ENCODE results near the gene SLC5A5. TPM values are rescaled to one million over a fixed set of nuclear protein-coding genes. Genes with fewer than 3 reads are reported as not detected.

Gene SLC5A5
- total RNA-seq, 1 experiment from 2014 or later: not detected

GRCh38 chr19:17830567-17831418, 41.0 kb upstream of the SLC5A5 start:
- intact Hi-C loops (cut with micrococcal nuclease): no loop called here
- no peak for DNase-seq (ENCODE audit: unreplicated experiment)

GRCh38 chr19:17831419-17831888, 40.3 kb upstream of the SLC5A5 start:
- no peak overlapping the region for H3K4me3 Mint-ChIP-seq (ENCODE audit: unreplicated experiment)
- intact Hi-C loops (cut with micrococcal nuclease): no loop called here

More at GRCh38 chr19:17830567-17831418, 41.0 kb upstream of the SLC5A5 start:
- no peaks in the 10 kb centered on the region for H3K36me3 Mint-ChIP-seq (ENCODE audit: insufficient read depth, unreplicated experiment)
- TF ChIP-seq CTCF (IDR thresholded peaks at IDR 0.05; ENCODE audit: unreplicated experiment): no peak
- ChIA-PET CTCF (no interaction called here), POLR2A (no interaction called here)
- H3K4me3 Mint-ChIP-seq (ENCODE audit: unreplicated experiment): no peak overlapping the region
- no peak overlapping the region for H3K27ac Mint-ChIP-seq (ENCODE audit: low read depth, unreplicated experiment)
- BruUV-seq (replicated peaks): no TSS peak
- no peaks in the 10 kb centered on the region for H3K27me3 Mint-ChIP-seq (ENCODE audit: insufficient read depth, unreplicated experiment)
- H3K9me3 Mint-ChIP-seq (ENCODE audit: unreplicated experiment): no peaks in the 10 kb centered on the region
- peaks cover 7% of the 10 kb centered on the region for H3K4me1 Mint-ChIP-seq (ENCODE audit: insufficient read depth, unreplicated experiment)

GRCh38 chr19:17832443-17833208, 39.1 kb upstream of the SLC5A5 start:
- H3K27me3 Mint-ChIP-seq (ENCODE audit: insufficient read depth, unreplicated experiment): no peaks in the 10 kb centered on the region
- no peak for TF ChIP-seq CTCF (IDR thresholded peaks at IDR 0.05; ENCODE audit: unreplicated experiment)
- intact Hi-C loops (cut with micrococcal nuclease): no loop called here
- H3K4me1 Mint-ChIP-seq (ENCODE audit: insufficient read depth, unreplicated experiment): peaks cover 6% of the 10 kb centered on the region
- no peak overlapping the region for H3K27ac Mint-ChIP-seq (ENCODE audit: low read depth, unreplicated experiment)
- no peaks in the 10 kb centered on the region for H3K9me3 Mint-ChIP-seq (ENCODE audit: unreplicated experiment)
- ChIA-PET POLR2A (interaction anchor here (0.7 kb wide), 1 partner anchor 10 kb away, joined by 4 read pairs; no protein-coding TSS in a partner anchor), CTCF (interaction anchor here (0.6 to 1.1 kb wide), 2 partner anchors 259 to 437 kb away, joined by 3 to 4 read pairs; no protein-coding TSS in a partner anchor)
- H3K4me3 Mint-ChIP-seq (ENCODE audit: unreplicated experiment): no peak overlapping the region
- no peak for DNase-seq (ENCODE audit: unreplicated experiment)
- no peaks in the 10 kb centered on the region for H3K36me3 Mint-ChIP-seq (ENCODE audit: insufficient read depth, unreplicated experiment)
- no TSS peak for BruUV-seq (replicated peaks)

More at GRCh38 chr19:17831419-17831888, 40.3 kb upstream of the SLC5A5 start:
- no peak for DNase-seq (ENCODE audit: unreplicated experiment)
- ChIA-PET POLR2A (no interaction called here), CTCF (no interaction called here)
- TF ChIP-seq CTCF (IDR thresholded peaks at IDR 0.05; ENCODE audit: unreplicated experiment): no peak
- no peaks in the 10 kb centered on the region for H3K36me3 Mint-ChIP-seq (ENCODE audit: insufficient read depth, unreplicated experiment)
- no TSS peak for BruUV-seq (replicated peaks)
- H3K27me3 Mint-ChIP-seq (ENCODE audit: insufficient read depth, unreplicated experiment): no peaks in the 10 kb centered on the region
- H3K4me1 Mint-ChIP-seq (ENCODE audit: insufficient read depth, unreplicated experiment): peaks cover 7% of the 10 kb centered on the region
- H3K9me3 Mint-ChIP-seq (ENCODE audit: unreplicated experiment): no peaks in the 10 kb centered on the region
- H3K27ac Mint-ChIP-seq (ENCODE audit: low read depth, unreplicated experiment): no peak overlapping the region

Data from MCF 10A (cell line).